ENCODE results near the gene SUPT3H.
"Not testable (repeated sequence)": the region's sequence is repeated elsewhere in the genome, so short reads cannot be mapped to it uniquely, and the experiment has no call there.

Gene SUPT3H

DNA sequence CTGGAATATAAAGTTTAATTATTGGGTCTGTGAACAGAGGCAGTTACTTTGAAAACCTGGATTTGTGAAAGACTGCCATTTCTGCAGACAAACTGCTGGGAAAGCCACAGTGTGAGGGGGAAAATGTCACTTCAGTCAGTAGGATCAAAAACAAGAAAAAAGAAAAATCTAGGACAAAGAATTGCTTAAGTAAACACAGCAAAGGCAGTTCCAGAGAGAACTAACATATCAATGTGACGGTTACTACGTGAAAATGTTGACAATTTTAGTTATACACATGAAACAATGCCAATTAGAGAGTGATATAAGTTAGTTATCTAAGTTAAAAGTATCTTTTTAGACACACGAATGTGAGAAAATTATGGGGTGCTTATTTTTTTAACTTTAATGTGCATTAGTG, 320.0 kb downstream of the SUPT3H start:
- no peak for DNase-seq (ENCODE audit: low spot score)

DNA sequence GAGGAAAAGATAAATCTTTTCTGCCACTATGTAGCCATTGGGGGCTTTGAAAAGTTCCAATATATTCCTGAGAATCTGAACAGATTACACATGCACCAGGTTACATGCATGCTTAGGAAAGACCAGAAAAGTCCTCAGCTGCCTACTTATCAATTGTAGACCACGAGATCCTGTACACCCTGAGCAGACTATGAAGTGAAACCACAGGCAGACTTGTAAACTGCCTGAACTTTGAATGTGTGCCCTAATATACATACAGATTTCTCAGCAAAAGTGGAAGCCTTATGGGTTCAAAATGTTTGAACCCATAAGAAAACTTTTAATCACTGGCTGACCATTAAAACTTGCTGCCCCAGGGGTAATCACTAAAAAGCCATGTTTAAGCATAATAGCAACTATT, 323.1 kb downstream of the SUPT3H start:
- no peak for DNase-seq (ENCODE audit: low spot score)

DNA sequence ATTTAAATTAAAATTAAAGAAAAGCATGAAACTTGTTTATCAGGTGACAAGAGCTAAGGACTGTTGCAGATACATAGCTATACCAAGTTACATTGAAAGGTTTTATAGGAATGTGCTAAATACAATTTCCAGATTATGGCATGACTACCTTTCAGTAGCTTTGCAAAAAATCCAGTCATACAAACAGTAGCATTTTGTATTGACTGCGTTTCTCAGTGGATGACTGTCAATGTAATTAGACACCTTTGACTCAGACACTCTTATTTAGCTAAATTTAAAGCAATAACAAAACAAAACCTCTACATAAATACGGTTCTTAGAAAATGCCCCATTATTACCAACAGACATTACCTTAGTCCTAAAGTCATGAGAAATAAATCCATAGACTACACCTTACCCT, 325.4 kb downstream of the SUPT3H start:
- DNase-seq (ENCODE audit: low spot score): no peak

DNA sequence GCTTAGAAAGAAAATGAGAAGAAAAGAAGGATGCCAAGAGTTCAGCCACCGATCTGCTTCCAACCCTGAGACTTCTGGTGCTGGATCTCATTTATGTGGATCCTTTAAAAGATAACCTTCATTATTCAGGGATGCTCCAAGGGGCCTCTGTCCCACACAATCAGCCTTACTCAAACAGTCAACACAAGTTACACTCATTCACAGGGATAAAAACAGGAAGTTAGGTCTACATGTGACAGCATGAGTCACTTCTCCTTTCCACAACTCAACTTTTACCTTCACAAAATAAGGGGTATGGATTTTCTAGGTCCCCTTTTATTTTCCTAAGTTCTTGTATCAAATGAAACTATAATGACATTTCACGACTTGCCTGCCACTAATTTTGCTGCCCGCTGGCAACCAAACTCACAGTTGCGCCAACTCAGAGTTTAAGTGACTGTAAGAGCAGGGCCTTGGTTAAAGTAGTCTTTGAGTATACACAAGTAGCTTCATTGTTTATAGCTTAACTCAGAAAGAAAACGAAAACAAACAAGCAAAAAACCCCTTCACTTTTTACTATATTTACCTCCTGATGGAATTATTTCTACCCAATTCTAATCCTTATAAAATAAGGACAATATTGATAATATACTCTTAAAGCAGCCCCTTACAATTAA, 328.4 kb downstream of the SUPT3H start:
- no peak for DNase-seq (ENCODE audit: low spot score)

DNA sequence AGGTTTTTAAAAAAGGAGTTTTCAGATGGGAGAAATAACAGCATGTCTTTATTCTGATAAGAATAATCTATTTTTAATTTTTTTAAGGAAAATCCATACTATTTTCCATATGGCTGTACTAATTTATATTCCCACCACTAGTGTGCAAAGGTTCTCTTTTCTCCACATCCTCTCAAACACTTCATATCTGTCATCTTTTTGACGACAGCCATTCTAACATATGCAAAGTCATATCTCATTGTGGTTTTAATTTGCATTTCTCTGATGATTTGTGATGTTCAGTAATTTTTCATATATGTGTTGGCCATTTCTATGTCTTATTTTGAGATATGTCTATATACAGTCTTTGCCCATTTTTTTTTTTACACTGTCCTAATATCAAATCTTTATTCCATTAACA, 330.2 kb downstream of the SUPT3H start:
- DNase-seq (ENCODE audit: low spot score): no peak

- DNase-seq (ENCODE audit: low spot score): no peak
These were observed 332.5 kb downstream of the SUPT3H start for GRCh38 chr6:45045253-45045601.

- DNase-seq (ENCODE audit: low spot score): no peak
These were observed 333.1 kb downstream of the SUPT3H start for GRCh38 chr6:45044510-45045252.

DNA sequence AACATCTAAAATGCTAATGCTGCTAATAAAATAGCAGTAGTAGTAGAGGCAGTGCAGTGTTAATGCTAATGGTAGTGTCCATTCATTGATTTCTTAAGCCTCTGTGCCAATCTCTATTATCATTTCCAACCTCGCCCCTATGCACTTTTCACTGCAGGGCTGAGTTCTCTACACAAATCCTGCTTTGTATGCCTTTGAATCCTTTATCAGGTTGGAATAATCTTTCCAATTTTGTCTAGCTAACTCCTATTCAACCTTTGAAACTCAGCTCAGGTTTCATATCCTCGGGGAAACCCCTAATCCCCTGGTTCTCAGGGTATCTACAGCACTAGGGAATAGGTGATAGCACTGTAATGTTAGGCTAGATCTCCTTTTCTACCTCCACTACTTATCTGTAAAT, 333.6 kb downstream of the SUPT3H start:
- no peak for DNase-seq (ENCODE audit: low spot score)

- not testable (repeated sequence) for DNase-seq (ENCODE audit: low spot score)
These were observed 335.1 kb downstream of the SUPT3H start for GRCh38 chr6:45042673-45043072.

DNA sequence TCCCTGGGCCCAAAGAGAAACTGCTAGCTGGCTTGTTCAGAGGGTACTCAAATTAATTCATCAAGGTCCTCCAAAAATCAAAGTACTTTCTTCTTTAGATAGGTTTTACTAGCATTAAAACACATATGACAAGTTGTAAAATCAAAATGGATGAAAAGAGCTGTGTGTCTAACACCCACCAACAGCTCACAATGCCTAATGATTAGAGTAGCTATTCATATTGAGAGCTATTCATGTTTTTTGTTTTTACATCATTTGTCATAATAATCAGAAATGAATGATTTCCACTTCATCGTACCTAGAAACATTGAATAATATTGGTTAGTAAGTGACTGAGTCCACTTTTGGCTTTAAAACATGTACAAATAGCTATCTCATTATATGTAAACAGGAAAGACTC, 339.5 kb downstream of the SUPT3H start:
- DNase-seq (ENCODE audit: low spot score): no peak

DNA sequence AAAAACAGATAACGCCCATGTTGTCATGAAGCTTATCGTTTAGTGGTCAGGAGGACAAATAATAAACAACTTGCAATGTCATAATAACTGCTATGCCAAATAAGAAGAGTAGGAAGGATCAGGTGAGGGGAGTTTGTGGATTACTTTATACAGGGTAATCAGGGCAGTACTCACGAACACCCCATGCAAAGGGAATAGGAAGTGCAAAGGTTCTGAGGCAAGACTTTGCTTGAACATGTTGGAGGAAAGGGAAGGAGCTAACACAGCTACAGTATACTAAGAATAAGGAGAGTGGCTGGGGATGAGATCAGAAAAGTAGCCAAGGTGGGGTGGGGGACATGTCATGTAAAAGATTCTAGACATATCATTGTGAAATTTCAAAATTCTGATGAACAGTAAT, 341.6 kb downstream of the SUPT3H start:
- DNase-seq (ENCODE audit: low spot score): no peak

- DNase-seq (ENCODE audit: low spot score): no peak
These were observed 345.3 kb downstream of the SUPT3H start for GRCh38 chr6:45032426-45032825.

- no peak for DNase-seq (ENCODE audit: low spot score)
These were observed 346.1 kb downstream of the SUPT3H start for GRCh38 chr6:45031601-45032000.

DNA sequence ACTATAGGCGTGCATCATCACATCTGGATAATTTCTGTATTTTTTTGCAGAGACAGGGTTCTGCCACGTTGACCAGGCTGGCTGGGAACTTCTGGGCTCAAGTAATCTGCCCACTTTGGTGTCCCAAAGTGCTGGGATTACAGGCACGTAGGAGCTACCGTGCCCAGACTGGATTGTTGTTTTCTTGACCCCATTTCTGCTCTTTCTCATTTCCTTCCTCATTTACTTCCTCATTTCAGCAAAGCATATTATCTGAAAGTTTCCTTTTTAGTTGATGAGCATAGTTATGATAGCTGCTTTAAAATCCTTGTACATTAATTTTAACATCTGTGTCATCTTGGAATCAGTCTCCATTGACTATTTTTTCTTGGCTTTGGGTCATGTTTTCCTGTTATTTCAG, 350.6 kb downstream of the SUPT3H start:
- no peak for DNase-seq (ENCODE audit: low spot score)

DNA sequence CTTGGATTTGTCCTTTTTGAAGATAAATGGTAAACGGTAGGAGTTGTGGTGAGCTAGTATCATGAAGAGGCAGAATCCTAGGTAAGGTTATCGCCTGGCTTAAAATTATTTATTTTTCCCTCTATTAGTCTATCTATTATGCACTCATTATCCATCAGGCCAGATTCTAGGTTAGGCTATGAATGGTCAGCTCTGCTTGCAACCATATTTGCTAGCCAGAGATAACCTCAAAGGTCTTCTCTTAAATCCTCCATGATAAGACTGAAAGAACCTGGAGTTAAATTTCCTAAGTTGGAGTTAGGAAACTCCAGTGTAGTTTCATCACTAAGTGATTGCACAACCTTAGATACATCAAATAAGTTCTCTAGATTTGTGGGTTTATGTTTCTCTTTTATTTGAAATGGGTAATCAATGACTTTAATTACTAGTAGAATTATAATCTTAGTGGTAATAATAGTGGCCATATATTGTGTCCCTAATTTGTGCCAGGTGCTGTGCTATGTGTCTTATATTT, 351.7 kb downstream of the SUPT3H start:
- no peak for DNase-seq (ENCODE audit: low spot score)

DNA sequence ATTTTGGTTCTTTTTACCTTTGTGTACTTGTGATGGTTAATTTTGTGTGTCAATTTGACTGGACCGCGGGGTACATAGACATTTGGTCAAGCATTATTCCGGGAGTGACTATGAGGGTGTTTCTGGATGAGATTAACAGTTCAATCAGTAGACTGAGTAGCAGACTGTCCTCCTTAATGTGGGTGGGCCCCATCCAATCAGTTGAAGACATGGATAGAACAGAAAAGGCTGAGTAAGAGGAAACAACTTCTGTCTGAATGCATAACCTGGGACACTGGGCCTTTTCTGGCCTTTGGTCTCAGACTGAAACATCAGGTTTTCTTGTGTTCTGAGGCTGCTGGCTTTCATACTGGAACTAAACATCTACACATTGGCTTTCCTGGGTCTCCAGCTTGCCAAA, 353.1 kb downstream of the SUPT3H start:
- no peak for DNase-seq (ENCODE audit: low spot score)

- no peak for DNase-seq (ENCODE audit: low spot score)
These were observed 356.1 kb downstream of the SUPT3H start for GRCh38 chr6:45021676-45022075.

GRCh38 chr6:45012687-45013086, 365.0 kb downstream of the SUPT3H start:
- DNase-seq (ENCODE audit: low spot score): no peak

GRCh38 chr6:45009576-45009975, 368.2 kb downstream of the SUPT3H start:
- no peak for DNase-seq (ENCODE audit: low spot score)

DNA sequence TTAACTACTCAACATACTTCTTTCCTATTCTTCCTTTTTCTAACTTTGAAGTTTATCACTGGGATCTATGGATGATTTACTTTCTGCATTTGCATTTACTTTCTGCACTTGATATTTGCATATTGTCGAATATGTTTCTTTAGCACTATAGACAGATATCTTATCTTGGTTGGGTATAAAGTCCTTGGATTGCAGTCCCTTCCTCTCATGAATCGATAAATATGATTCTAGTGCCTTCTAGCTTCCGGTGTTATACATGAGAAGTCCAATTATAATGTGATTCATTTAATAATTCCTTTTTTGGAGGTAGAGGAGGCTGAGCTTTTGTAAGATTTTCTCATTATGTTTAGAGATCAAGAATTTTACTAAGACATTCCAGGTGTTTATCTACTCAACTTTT, 370.8 kb downstream of the SUPT3H start:
- DNase-seq (ENCODE audit: low spot score): no peak

DNA sequence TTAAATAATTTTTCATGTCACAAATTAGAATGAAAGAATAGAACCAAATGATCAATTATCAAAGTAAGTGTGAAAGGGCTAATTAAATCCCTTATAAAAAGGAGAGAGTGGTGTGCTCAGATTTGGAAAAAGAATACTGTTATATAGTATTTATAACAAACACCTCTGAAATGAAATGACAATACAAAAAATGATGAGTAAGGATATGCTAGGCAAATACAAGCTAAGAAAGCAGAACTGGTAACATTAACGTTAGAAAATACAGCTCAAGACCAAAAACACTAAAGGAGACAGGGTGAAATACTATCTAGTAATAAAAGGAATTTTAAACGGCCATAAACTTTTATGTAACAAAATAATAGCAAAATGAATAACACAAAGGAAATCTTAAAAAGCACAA, 373.8 kb downstream of the SUPT3H start:
- no peak for DNase-seq (ENCODE audit: low spot score)

DNA sequence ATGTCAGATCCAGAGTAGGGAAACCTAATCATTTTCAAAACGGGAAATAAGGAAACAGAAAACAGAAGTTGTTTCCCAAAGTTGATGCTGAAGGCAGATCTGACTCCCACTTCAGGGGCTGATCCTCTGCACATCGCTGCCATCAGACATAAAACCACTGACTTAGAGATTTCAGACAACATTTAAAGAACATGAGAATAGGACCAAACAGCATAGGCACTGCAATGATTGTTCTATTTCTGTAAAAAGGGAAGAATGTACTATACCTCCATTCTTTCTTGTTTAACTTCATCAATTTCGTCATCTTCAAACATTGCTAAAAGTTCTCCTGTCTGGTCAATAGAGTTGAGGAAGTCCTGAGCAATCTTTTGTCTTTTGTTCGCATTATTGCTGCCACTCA, 374.3 kb downstream of the SUPT3H start:
- DNase-seq (ENCODE audit: low spot score): no peak

GRCh38 chr6:45002390-45003105, 375.2 kb downstream of the SUPT3H start:
- no peak for DNase-seq (ENCODE audit: low spot score)

All from AG08396 (cell line).